GM15510 (cell line): Measurements from ENCODE around the gene CD4.
A peak's percentile ranks its signal among the peaks of the same experiment; 100 is the strongest.

Source experiments
- POLR2A ChIP-seq: IDR thresholded peaks from 3 replicates; pipeline ENCODE4 v1.6.1; 2011; ENCODE audit warnings: borderline replicate concordance; ENCODE audit not compliant: insufficient read length; ENCODE audit errors: extremely low read depth

CD4 gene

DNA sequence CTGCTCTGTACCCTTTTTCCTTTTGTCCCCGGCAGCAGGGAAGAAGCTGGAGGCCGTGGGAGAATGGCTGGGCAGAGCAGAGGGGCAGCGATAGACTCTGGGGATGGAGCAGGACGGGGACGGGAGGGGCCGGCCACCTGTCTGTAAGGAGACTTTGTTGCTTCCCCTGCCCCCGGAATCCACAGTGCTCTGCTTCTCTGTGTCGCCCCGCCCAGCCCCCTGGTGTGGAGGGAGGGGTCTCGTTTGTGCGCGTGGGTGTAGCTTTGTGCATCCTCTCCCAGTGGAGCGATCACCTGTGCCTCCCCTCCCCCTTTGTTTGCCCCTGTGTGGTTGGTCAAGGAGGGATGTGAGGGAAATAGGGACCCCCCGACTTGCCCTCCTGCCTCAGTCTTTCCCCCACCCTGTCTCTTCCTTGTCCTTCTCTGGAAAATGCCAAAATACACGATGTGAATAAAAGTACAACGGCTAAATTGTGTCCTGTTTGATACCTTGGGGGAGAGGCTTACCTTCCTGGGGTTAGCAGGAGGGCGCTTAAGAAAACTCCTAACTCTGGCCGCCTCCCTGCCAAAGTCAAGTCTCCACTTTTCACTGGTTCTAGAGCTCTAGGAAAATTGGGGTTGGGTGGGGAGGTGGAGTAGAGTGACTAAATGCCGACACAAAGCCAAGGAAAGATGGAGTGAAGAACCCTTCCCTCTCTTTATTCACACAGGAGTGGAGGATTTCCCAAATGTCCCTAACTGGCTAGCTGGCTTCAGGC is 77.0 kb downstream of the CD4 start:
- no peak for TF ChIP-seq POLR2A

DNA sequence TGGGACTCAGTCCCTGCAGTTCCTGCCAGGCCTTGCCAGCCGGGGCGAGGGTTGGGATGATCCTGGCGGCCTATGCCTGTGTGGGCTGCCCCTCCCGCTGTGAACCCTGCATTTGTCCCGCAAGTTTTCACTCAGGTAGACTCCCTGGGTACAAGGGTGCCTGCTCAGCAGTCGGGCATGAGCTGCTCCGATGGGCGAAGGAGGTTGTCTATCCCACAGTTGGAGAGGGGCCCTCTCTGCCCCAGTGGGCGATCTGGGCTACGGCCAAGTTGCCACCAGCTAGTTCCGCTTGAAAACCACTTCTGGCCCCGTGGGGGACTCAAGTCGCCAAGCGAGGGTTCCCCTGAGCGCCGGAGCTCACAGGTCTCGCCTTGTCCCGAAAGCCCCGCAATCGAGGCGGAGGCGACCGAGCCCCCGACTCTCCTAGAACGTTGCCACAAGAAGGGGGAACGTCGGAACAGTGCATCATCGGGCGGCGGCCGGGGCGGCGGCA is 77.6 kb downstream of the CD4 start:
- TF ChIP-seq POLR2A = no peak

DNA sequence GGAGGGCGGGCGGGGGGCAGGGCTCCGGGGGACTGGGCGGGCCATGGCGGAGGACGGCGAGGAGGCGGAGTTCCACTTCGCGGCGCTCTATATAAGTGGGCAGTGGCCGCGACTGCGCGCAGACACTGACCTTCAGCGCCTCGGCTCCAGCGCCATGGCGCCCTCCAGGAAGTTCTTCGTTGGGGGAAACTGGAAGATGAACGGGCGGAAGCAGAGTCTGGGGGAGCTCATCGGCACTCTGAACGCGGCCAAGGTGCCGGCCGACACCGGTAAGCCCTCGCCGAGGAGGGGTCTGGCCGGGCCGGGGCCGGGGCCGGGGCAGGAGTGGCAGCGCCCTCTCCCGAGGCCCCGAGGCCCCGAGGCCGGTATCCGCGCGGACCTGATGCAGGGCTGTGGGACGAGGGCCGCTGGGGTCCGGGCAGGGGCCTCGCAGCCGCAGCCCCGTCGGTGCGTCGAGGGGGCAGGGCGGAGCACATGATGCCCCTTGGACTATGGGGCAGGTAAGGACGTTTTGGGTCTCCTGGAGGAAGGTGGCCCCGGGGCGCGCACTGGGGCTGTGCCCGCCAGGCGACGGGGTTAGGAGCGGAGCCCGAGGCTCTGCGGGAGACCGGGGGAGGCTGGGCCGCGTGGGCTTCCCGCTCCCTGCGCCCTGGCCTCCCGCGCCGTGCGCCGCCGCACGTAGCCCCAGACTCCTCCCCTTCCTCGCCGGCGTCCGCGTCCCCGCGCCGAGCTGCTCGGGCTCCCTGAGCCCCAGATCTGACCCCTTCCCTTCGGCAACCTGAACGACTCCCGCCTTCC is 78.3 kb downstream of the CD4 start, which contains the start of gene TPI1:
Gene TPI1 (plus strand): TSS at position 119 of the 798 bp plus-strand sequence. CDS start 36 bp downstream, at position 155.
- peak; percentile 98 for TF ChIP-seq POLR2A

DNA sequence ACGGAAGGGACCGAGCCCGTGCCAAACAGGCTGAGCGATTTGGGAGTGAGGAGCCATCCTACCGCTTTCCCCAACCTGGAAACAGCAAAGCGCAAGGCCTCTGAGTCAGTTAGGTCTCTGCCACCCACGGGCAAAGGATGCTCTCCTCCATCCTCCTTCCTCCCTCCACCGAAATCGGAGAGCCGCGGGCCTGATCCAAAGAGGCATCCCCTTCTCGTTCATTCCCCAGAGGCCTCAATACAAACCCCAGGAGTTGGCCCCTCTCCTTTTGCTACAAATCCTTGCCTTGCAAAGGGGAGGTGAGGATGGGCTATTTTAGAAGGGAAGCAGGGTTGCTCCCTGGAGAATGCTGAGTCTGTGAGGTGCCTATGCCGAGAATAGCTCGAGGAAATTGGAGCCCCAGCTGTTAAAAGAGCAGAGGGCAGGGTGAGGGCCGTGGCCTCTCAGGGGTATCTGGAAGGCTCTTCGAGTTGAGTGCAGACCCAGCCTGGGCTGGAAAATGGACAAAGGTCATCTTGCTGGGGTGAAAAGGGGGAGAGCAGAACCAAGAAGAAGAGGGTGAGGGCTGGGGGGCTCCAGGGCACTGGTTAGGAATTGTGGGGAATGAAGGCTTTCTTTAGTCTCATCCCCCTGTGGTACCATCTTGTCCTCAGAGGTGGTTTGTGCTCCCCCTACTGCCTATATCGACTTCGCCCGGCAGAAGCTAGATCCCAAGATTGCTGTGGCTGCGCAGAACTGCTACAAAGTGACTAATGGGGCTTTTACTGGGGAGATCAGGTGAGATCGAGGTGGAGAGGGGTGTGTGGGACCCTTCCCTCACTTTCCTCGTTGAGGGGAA is 79.1 kb downstream of the CD4 start:
- TF ChIP-seq POLR2A = no peak

DNA sequence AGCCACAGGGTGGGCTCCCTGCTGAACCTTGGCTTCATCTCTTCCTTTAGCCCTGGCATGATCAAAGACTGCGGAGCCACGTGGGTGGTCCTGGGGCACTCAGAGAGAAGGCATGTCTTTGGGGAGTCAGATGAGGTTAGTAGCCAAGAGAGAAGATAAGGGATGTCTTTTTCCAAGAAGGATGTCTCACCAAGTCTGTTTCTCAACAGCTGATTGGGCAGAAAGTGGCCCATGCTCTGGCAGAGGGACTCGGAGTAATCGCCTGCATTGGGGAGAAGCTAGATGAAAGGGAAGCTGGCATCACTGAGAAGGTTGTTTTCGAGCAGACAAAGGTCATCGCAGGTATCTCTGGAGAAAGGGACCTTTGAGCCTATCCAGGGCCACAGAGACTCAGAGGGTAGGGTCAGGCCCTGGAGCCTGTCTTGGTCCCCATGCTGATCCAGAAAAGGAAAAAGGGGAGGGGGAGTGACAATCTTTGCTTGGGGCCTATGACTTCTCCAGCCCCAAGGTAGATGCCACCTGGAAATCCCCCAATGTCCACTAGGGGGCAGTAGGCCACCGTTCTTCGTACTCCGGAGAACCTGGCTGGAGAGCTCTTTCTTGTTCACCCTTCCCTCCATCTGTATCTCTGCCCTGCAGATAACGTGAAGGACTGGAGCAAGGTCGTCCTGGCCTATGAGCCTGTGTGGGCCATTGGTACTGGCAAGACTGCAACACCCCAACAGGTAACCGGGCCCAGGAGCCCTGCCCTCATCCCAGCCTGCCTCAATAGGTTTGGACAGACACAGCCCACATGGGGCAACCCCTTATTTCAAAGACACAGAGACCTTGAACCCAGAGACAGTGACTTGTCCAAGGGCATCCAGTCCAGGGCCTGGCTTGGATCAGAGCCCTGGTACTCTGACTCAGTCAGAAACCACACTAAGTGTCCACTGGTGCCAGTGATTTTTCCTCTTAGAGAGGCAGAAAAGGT is 80.0 kb downstream of the CD4 start:
- no peak for TF ChIP-seq POLR2A
